SK-N-SH treated with all-trans-retinoic acid at 6 μM for 48 hours (cell line): ENCODE measurements around the gene SLC15A1.

Source experiments
- ATAC-seq: fragments of 200-7000 bp; cut with Tn5 transposase; 3 replicates; pipeline ENCODE4 v1.9.1; 2020; ENCODE audit warnings: mild to moderate bottlenecking, moderate library complexity
- ARNTL ChIP-seq: fragments of 450-650 bp; formaldehyde crosslinking; IDR thresholded peaks from 2 replicates; pipeline ENCODE4 v1.5.0; 2020; ENCODE audit warnings: low read depth, mild to moderate bottlenecking, moderate library complexity, borderline replicate concordance
- BACH2 ChIP-seq: fragments of 250-450 bp; sonication (Bioruptor Pico); IDR thresholded peaks from 2 replicates; pipeline ENCODE4 v1.9.0; 2021; ENCODE audit warnings: mild to moderate bottlenecking, borderline replicate concordance
- CREB5 ChIP-seq: fragments of 250-450 bp; sonication (Bioruptor Pico); IDR thresholded peaks from 2 replicates; pipeline ENCODE4 v1.5.1; 2020; ENCODE audit warnings: low read depth, mild to moderate bottlenecking, moderate library complexity
- CSDC2 ChIP-seq: fragments of 250-450 bp; sonication (Bioruptor Pico); IDR thresholded peaks from 2 replicates; pipeline ENCODE4 v1.5.0; 2020; ENCODE audit warnings: mild to moderate bottlenecking, moderate library complexity
- CSRNP3 ChIP-seq: fragments of 250-450 bp; sonication (Bioruptor Pico); IDR thresholded peaks from 2 replicates; pipeline ENCODE4 v1.5.1; 2021; ENCODE audit warnings: mild to moderate bottlenecking, moderate library complexity
- ESRRG ChIP-seq: fragments of 250-450 bp; sonication (Bioruptor Pico); IDR thresholded peaks from 2 replicates; pipeline ENCODE4 v1.6.1; 2021; ENCODE audit warnings: mild to moderate bottlenecking
- GLIS3 ChIP-seq: fragments of 250-450 bp; sonication (Bioruptor Pico); IDR thresholded peaks from 2 replicates; pipeline ENCODE4 v1.5.0; 2020; ENCODE audit warnings: mild to moderate bottlenecking, moderate library complexity
- OSR1 ChIP-seq: fragments of 250-450 bp; sonication (Bioruptor Pico); IDR thresholded peaks from 2 replicates; pipeline ENCODE4 v1.8.0; 2022; ENCODE audit warnings: moderate library complexity, mild to moderate bottlenecking, inconsistent platforms
- PATZ1 ChIP-seq: fragments of 250-450 bp; sonication (Bioruptor Pico); IDR thresholded peaks from 2 replicates; pipeline ENCODE4 v1.8.0; 2020; ENCODE audit warnings: mild to moderate bottlenecking, moderate library complexity, borderline replicate concordance
- POU6F1 ChIP-seq: fragments of 250-450 bp; sonication (Bioruptor Pico); IDR thresholded peaks from 2 replicates; pipeline ENCODE4 v1.8.0; 2021; ENCODE audit warnings: low read depth, mild to moderate bottlenecking, moderate library complexity, borderline replicate concordance
- PPARA ChIP-seq: fragments of 250-450 bp; sonication (Bioruptor Pico); IDR thresholded peaks from 2 replicates; pipeline ENCODE4 v1.5.0; 2020; ENCODE audit warnings: mild to moderate bottlenecking, borderline replicate concordance
- RARB ChIP-seq: fragments of 250-450 bp; sonication (Bioruptor Pico); IDR thresholded peaks from 2 replicates; pipeline ENCODE4 v1.8.0; 2021; ENCODE audit warnings: mild to moderate bottlenecking, moderate library complexity
- SNAI2 ChIP-seq: fragments of 250-450 bp; sonication (Bioruptor Pico); IDR thresholded peaks from 2 replicates; pipeline ENCODE4 v1.5.0; 2020; ENCODE audit warnings: mild to moderate bottlenecking, moderate library complexity
- TOX ChIP-seq: fragments of 250-450 bp; sonication (Bioruptor Pico); IDR thresholded peaks from 2 replicates; pipeline ENCODE4 v1.8.0; 2021; ENCODE audit warnings: mild to moderate bottlenecking, moderate library complexity, borderline replicate concordance
- TSHZ2 ChIP-seq: fragments of 250-450 bp; sonication (Bioruptor Pico); IDR thresholded peaks from 2 replicates; pipeline ENCODE4 v1.5.0; 2020; ENCODE audit warnings: mild to moderate bottlenecking, moderate library complexity
- ZC3H10 ChIP-seq: fragments of 250-450 bp; sonication (Bioruptor Pico); IDR thresholded peaks from 2 replicates; pipeline ENCODE4 v1.5.1; 2021; ENCODE audit warnings: mild to moderate bottlenecking, moderate library complexity
- ZFP3 ChIP-seq: fragments of 250-450 bp; sonication (Bioruptor Pico); IDR thresholded peaks from 2 replicates; pipeline ENCODE4 v1.5.0; 2020; ENCODE audit warnings: mild to moderate bottlenecking, moderate library complexity
- ZFP30 ChIP-seq: fragments of 450-650 bp; formaldehyde crosslinking; IDR thresholded peaks from 2 replicates; pipeline ENCODE4 v1.5.0; 2022; ENCODE audit warnings: mild to moderate bottlenecking, moderate library complexity
- ZNF565 ChIP-seq: fragments of 450-650 bp; formaldehyde crosslinking; conservative IDR thresholded peaks from 2 replicates; pipeline ENCODE4 v1.5.0; 2020; ENCODE audit warnings: low read depth, mild to moderate bottlenecking, moderate library complexity
- ZNF70 ChIP-seq: fragments of 450-650 bp; formaldehyde crosslinking; IDR thresholded peaks from 2 replicates; pipeline ENCODE4 v1.5.0; 2020; ENCODE audit warnings: mild to moderate bottlenecking, moderate library complexity
- ZNF8 ChIP-seq: fragments of 450-650 bp; formaldehyde crosslinking; IDR thresholded peaks from 2 replicates; pipeline ENCODE4 v1.5.0; 2020; ENCODE audit warnings: mild to moderate bottlenecking, moderate library complexity

Gene SLC15A1

GRCh38 chr13:98796191-98796590 is 43.7 kb upstream of the SLC15A1 start:
- no peak for ATAC-seq
- no peak for TF ChIP-seq ARNTL (CRISPR knock-in tag)
- TF ChIP-seq TOX, result no peak
- no peak for TF ChIP-seq BACH2 (CRISPR knock-in tag)
- no peak for TF ChIP-seq CSRNP3 (CRISPR knock-in tag)
- TF ChIP-seq CSDC2 (CRISPR knock-in tag), result no peak
- TF ChIP-seq GLIS3 (CRISPR knock-in tag), result no peak
- no peak for TF ChIP-seq TSHZ2 (CRISPR knock-in tag)
- TF ChIP-seq PATZ1 (CRISPR knock-in tag), result no peak
- no peak for TF ChIP-seq ZNF8
- no peak for TF ChIP-seq ESRRG (CRISPR knock-in tag)

- no peak for TF ChIP-seq ZFP30 (CRISPR knock-in tag)
- TF ChIP-seq PPARA, result no peak
- TF ChIP-seq ZNF565 (CRISPR knock-in tag), result no peak
- no peak for ATAC-seq
These were observed 42.7 kb upstream of the SLC15A1 start for GRCh38 chr13:98795220-98795619.

GRCh38 chr13:98794498-98794897 is 42.0 kb upstream of the SLC15A1 start:
- TF ChIP-seq PPARA, result no peak
- TF ChIP-seq GLIS3 (CRISPR knock-in tag), result no peak
- TF ChIP-seq CSRNP3 (CRISPR knock-in tag), result no peak
- no peak for TF ChIP-seq SNAI2
- no peak for TF ChIP-seq ZFP3 (CRISPR knock-in tag)
- TF ChIP-seq BACH2 (CRISPR knock-in tag), result no peak
- TF ChIP-seq RARB, result no peak
- no peak for TF ChIP-seq ZNF70
- TF ChIP-seq ZNF8, result no peak
- no peak for TF ChIP-seq ESRRG (CRISPR knock-in tag)
- no peak for ATAC-seq

- no peak for TF ChIP-seq ZNF70
- no peak for TF ChIP-seq SNAI2
- TF ChIP-seq RARB, result no peak
- no peak for ATAC-seq
These were observed 40.5 kb upstream of the SLC15A1 start for GRCh38 chr13:98792785-98793495.

- TF ChIP-seq POU6F1 (CRISPR knock-in tag), result no peak
- TF ChIP-seq OSR1 (CRISPR knock-in tag), result no peak
- TF ChIP-seq ZNF8, result no peak
- TF ChIP-seq BACH2 (CRISPR knock-in tag), result no peak
- no peak for TF ChIP-seq GLIS3 (CRISPR knock-in tag)
- no peak for TF ChIP-seq PATZ1 (CRISPR knock-in tag)
- no peak for TF ChIP-seq ZC3H10 (CRISPR knock-in tag)
- TF ChIP-seq CREB5 (CRISPR knock-in tag), result no peak
- ATAC-seq, result no peak
These were observed 39.8 kb upstream of the SLC15A1 start for GRCh38 chr13:98792321-98792720.
